ENCODE results near the gene CCDC185.
"Not testable (repeated sequence)": the region's sequence is repeated elsewhere in the genome, so short reads cannot be mapped to it uniquely, and the experiment has no call there.

CCDC185 gene

DNA sequence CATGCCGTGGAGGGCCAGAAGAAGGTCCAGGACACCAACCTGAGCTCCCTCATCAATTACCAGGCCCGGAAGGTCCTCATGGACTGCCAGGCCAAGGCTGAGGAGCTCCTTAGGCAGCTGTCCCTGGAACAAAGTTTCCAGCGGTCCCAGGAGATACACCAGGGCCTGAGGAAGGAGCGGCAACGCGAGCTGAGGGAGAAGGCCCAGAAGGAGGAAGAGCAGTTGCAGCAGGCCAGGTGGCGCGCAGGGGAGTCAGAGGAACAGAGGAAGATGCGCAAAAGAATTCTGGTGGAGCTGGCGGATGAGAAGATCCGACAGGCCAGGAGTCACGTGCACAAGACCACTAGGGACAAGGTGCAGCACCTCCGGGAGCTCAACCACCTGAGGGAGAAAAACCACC lies 1.5 kb downstream of the CCDC185 start:
- DNase-seq (ENCODE audit: low read depth), result no peak

DNA sequence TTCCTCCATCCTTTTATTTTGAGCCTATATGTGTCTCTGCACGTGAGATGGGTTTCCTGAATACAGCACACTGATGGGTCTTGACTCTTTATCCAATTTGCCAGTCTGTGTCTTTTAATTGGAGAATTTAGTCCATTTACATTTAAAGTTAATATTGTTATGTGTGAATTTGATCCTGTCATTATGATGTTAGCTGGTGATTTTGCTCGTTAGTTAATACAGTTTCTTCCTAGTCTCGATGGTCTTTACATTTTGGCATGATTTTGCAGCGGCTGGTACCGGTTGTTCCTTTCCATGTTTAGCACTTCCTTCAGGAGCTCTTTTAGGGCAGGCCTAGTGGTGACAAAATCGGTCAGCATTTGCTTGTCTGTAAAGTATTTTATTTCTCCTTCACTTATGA lies 6.2 kb downstream of the CCDC185 start:
- not testable (repeated sequence) for DNase-seq (ENCODE audit: low read depth)

DNA sequence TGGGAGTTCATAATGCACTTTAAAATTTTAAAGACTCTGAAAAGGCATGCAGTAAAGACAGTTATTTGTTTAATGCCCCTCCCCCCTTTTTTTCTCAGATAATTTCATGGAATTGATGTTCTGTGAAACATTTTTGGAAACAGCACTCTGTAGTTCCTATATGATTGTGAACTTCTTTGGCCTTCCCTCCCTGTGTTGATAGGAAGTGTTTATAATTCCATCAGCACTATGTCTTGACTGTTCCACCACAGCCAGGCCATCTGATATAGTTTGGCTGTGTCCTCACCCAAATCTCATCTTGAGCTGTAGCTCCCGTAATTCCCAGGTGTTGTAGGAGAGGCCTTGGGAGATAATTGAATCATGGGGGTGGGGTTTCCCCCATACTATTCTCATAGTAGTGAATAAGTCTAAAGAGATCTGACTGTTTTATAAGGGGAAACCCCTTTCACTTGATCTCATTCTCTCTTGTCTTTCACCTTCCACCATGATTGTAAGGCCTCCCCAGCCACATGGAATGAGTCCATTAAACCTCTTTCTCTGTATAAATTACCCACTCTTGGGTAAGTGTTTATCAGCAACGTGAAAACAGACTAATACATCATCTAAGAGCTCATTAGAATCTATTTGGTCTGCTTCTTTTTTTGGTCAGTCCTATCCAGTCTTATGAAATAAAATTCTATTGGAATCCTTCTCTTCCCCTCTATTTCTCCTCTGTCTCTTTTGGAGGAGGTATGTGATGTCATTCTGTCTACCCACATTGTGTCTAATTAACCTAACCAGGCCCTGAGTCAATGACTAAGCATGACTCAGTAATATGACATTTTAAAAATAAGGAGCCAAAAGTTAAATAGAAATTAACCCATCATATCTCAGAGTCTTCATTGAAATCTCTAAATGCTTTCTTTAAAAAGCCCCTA lies 8.9 kb downstream of the CCDC185 start:
- peak; percentile 65 for DNase-seq (ENCODE audit: low read depth)

DNA sequence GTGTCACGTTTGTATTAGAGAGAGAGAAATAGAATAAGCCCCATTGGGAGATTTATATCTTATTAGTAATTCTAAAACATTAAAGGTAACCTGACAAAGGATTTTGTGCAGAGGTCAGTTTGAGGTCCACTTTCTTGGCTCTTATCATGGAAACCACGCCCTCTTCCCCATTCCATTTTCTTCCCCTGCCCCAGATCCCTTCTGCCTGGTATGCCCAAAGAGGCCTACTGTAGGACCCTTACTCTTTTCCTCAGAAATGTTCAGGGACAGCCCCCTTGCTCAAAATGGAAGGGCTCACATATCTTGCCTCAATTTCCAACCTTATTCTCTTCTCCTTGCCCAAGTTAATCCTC lies 9.6 kb downstream of the CCDC185 start:
- no peak for DNase-seq (ENCODE audit: low read depth)

DNA sequence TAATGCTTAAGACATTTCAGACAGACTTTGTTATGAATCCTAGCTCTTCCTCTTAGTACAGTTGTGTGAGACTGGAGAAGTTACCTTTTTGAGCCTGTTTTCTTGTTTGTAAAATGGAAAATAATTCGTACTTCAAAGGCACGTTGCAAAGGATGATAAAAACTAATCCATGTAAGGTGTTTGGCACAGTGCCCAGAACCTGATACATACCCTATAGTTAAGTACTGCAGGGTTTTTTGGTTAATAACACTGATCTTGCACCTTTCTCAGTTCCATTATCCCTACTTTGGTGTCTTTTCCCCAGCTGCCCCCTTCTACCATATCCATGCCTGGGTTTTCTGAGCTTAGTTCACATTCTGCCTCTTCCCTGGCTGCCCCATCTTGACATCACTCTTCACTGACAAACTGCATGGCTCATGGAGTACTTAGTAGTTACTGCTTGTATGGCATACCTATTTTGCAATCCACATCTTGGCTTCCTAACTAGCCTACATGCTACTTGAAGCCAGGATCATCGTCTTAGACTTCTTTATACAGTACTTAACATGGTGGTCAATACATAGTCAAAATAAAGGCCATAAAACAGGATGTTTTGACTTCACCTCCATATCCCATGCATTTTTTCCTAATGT lies 10.1 kb downstream of the CCDC185 start:
- DNase-seq (ENCODE audit: low read depth), result no peak

DNA sequence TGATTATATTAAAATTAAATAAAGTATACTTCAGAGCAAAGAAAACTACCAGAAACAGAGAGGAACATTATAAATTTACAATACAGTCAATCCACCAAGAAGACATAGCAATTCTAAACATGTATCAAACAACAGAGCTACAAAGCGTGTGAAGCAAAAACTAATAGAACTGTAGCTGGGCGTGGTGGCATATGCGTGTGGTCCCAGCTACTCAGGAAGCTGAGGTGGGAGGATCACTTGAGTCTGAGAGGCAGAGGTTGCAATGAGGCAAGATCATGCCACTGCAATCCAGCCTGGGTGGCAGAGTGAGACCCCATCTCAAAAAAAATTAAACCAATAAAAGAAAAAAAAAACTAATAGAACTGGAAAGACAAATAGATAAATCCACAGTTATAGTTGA lies 12.3 kb downstream of the CCDC185 start:
- DNase-seq (ENCODE audit: low read depth), result no peak

DNA sequence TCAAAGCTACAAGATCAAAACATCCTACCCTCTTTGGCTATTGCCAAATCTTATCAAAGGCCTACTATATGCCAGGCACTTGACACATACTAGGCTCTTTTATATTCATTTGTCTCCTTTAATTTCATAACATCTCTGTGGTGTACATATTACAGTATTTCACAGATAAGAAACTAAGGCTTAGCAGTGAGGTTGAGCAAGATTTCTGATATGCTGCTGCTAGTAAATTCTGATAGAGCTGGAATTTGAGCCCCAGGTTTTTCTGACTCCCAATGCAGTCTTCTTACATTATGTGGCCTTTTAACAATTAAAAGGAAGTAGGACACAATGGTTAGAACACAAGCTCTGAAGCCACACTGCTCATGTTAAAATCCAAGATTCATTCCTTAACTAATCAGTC lies 16.8 kb downstream of the CCDC185 start:
- DNase-seq (ENCODE audit: low read depth), result no peak

DNA sequence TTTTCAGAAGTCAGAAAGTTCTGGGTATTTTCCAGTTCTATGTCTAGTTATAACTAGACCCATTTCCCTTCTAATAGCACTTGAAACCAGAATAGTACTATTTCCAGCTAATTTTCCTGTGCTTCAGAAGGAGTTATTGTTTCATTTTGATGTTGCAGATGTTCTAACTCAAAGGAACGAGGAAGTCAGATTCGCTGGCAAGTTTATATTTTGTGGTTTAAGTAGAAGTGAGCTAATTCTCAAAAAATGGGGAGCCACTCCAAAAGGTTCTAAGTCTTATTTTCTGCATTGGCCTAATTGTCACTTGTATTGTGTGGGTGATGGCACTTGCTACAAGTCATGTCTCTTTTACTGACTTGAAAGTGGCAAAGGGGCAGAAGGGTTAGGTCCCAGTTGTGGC lies 18.1 kb downstream of the CCDC185 start:
- peak; percentile 41 for DNase-seq (ENCODE audit: low read depth)

DNA sequence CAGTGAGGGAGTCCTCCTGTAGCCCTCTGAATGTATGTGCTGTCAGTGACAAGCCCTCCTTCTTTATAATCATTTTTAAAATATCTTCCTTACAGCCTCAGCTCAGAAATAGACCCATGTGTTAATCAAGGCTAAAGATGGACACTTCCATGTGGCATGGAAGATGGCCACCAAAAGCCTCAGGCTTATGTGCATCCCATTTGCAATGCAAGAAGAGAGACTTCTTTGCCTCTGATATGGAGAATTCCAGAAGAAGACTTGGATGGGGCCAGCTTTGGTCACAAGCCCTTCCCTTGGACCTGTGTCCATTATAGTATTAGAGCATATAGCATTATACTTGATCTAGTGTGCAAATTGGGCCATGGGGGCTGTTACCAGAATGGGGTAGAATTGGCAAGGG lies 18.5 kb downstream of the CCDC185 start:
- no peak for DNase-seq (ENCODE audit: low read depth)

DNA sequence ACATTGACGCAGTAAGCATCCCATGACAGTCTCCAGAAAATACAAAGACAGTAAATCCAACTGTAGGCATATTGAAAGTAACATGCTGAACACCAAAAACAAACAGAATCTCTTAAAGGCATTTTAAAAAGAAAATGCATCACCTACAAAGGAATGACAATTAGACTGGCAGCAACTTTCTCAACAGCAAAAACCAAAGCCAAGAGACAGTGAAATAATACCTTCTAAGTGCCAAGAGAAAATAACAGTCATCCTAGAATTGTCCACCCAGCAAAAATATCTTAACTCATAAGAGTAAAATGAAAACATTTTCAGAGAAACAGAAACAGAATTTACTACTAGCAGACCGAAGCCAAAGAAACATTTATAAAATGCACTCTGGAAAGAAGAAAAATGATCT lies 20.0 kb downstream of the CCDC185 start:
- DNase-seq (ENCODE audit: low read depth), result peak; percentile 26

DNA sequence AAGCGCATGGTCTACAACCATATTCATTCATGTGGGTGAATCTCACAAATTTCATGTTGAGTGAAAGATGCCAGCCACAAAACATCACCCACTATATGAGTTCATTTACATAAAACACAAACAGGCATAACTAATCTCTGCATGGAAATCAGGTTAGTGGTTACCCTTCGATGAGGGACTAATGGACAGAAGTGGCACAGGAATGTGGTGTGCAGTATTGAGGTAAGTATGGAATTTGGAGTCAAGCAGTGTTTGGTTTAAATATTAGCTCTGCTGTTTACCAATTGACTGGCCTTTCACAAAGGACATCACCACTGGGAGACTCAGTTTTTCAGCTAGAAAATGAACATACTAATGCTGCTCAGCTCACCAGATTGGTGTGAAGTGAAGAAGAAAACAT lies 24.2 kb downstream of the CCDC185 start:
- no peak for DNase-seq (ENCODE audit: low read depth)

DNA sequence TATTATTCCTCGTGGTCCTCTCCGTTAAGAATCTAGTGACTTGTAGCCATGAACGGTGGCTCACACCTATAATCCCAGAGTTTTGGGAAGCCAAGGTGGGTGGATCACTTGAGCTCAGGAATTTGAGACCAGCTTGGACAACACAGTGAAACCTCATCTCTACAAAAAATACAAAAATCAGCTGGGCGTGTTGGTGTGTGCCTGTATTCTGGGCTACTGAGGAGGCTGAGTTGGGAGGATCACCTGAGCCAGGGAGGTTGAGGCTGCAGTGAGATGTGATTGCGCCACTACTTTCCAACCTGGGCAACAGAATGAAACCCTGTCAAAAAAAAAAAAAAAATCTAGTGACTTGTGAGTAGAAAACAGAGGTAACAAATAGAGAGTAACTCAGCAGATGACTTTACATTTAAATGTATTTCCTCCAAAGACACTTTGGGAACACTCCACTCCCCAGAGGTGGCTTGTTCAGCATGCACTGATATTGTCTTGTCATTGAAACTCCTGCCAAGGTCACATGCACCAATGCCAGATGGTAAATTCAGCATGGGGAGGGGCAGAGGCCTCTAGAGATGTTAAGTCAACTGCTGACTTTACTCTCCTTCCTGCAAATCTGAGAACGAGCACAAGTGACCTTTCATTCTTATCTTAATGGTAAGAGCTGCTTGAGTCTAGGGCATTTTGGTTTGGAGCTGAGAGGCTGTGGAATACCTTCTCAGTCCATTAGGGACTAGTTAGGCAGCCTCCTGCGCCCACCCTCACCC lies 24.9 kb downstream of the CCDC185 start:
- no peak for DNase-seq (ENCODE audit: low read depth)

DNA sequence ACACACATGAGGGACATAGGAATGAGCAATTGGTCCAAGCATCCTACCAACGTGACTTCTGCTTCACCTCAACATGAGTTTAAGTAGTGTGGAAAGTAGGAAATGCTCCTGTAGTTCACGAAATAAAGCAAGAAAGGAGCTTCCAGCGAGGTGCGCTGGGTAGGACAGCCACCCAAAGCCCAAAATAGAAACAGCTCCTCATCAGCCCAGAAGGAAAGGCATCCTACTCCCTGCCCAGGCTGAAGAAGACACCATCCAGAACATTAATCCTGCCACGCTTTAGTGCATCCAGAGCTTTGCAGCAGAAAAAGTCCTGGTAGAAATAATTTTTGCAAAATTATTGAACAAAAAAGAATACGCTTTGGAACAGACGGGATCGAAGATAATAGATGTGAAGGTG lies 25.9 kb downstream of the CCDC185 start:
- DNase-seq (ENCODE audit: low read depth), result no peak

DNA sequence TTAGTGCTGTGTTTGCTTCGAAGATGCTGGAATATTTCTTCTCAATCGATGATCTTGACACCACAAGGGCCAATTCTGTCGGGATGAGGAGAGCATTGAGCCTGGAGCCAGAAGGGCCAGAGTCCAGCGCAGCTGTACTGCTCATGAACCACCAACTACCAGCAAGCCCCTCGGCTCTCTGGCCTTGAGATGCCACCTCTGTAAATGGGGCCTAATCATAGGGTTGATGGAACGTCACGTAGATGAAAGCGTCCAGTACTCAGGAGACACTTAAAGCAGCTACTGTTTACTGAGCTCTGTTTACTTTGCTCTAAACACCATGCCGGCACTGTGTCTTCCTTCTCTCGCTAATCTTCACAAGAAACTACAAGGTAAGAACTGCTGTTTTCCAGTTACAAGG lies 26.3 kb downstream of the CCDC185 start:
- no peak for DNase-seq (ENCODE audit: low read depth)

DNA sequence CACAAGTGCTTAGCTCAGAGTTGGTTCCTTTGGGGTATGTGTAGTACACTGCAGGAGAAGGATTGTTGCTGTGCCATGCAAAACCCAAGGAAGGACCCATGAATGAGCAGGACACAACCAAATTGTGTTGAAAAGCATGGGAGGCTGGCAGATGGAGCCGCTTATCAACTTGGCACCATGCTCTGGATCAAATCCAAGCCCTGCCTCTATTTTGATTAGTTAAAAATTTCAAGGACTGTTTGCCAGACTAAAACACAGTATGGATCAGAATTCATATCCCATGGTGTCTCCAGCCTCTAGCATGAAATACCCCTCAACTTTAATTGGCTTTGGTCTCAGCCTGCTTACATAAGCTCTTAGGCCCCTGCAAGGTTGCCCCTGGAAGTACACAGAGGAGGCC lies 27.8 kb downstream of the CCDC185 start:
- DNase-seq (ENCODE audit: low read depth), result no peak

DNA sequence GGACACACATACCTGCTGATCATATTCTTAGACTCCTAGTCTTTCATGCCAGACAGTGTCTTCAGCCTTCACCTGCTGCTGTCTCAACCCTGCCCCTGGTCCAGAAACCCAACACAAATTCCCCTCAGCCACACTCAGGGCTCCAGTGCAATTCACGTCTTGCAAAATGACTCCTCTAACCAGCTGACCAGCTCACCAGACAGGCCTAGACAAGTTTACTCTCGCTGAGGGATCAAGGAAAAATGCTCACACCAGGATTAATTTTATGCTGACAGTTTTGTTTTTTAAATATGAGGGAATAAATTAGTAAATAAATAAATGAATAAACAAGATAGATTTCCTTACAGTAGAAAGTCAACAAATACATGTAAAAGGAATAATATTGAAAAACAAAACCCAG lies 28.5 kb downstream of the CCDC185 start:
- DNase-seq (ENCODE audit: low read depth), result no peak

DNA sequence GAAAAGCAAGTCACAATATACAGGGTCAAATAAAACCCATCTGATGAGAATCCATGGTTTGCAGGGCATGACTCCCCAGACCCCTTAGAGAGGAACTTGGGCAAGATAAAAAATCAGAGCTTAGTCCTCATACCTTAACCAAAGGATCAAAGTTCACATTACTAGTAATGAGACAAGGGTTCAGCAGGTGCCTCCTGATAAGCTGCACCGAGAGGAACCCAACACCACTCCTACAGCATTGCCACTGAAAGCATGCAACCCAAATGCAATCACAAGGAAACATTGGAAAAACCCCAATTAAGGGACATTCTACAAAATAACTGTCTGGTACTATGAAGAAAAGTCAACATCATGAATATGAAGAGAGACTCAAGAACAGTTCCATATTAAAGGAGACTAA lies 29.7 kb downstream of the CCDC185 start:
- DNase-seq (ENCODE audit: low read depth), result no peak

DNA sequence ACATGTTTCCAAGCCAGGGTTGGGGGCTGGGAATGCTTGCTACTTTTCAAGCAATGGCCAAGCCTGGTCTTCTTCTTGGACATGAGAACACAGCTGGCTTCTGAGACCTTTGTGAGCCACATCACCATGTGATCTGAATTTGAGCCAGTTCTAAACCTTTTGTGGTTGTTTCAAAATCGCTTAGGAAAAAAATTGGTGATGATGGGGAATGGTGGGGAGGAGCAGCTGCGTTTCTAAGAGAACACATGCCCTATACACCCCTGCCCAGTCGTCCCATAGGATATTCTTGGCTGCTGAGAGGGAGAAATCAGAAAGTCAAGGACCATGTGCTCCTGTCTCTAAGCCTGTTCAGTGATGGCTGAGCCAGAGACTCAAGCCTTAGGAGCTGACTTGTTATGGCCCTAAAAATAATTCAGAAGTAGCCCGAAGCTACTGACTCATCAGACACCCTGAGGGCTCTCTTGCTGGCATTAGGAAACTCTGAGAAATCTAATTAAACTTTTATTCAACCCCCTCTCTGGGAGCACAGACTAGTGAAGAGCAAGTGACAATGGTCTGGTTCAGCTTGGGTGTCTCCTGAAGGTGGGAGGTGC lies 30.5 kb downstream of the CCDC185 start:
- DNase-seq (ENCODE audit: low read depth), result peak; percentile 65

DNA sequence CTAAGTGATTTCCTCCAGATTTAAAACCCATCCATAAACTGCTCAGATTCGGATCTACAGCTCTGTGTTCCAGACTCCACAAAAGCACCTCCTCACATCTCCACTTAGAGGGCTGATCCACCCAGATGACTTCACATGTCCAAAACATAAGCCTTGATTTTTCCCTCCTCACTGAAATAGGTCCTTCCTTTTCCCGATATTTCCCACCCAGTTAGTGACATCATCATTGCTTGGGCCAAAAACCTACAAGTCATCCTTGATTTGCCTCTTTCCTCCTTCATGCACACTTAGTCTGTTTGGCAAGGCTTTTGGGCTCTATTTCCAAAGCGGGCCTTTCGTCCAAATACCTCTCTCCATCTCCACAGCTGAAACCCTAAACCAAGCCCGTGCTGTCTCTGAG lies 32.3 kb downstream of the CCDC185 start:
- DNase-seq (ENCODE audit: low read depth), result peak; percentile 59

DNA sequence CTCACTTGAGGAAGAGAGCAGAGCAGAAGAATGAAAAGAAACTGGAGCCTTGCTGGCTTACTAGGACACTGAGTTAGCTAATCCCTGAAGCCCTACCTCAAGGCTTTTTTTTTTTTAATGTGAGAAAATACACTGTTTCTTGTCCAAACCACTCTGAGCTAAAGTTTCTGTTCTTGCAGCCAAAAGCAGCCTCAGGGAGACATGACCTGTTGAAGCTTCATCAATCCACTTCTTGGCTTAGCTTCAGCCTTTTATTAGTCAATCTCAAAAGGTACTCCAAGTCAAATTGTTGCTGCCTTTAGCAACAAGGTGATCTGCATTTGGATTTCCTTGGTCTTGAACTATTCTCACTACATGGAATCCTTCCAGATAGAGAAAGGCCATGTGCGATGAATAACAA lies 33.7 kb downstream of the CCDC185 start:
- no peak for DNase-seq (ENCODE audit: low read depth)

DNA sequence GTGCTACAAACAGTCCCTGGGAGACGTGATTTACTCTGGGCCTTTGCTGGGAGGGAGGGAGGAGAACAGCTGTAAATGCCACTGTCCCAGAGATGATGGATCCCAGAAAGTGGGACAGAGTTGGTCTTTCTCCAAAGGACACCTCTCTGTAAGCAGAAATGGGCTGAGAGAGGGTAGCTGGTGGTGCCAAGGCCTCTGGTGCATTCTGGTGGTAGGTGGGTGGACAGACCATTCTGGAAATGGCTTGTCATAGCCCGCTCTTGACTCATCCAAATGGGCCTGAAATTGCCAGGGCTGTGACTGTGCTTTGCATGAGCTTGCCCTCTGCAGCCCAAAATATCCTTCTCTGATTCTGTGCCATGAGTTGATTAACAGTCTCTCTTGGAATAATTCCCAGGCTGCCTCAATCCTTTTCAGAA lies 36.1 kb downstream of the CCDC185 start:
- DNase-seq (ENCODE audit: low read depth), result peak; percentile 84

DNA sequence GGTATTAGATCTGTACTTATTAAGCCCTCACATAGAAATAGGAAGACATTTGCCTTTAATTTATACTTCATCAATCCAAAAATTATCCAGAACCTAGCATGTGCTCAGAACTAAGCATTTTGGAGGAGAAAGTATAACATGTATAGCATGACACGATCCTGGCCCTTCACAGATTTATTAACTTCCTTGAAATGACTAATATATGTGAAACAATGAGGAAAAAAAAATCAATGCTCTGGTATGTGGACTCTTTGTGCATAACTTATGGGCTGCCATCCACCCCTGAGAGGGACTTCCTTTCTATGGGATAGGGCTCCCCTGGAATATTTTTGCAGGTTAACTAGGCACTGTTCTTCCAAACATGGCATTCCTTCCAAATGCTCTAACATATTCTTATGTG lies 36.6 kb downstream of the CCDC185 start:
- DNase-seq (ENCODE audit: low read depth), result no peak

DNA sequence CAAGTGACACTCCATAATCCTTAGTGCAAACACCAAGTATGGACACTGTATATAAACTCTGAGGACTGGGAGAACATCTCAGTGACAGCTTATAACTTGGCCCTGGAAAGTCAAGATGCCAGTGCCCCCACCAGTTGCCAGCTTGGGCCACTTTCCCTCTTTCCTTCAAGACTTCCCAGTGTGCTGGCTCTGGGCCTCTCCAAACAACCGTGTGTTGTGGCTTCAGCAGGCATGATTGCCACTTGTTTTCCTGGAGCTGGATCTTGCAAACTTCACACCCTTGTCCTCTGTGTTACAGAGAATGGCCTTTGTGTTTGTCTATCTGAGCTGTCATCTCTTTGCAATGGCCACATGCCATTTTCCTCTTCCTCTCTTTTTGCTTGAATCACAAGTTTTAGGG lies 37.0 kb downstream of the CCDC185 start:
- no peak for DNase-seq (ENCODE audit: low read depth)
